Measurements from ENCODE around the gene PPP6R2. TPM values are rescaled to one million over a fixed set of nuclear protein-coding genes. Genes with fewer than 3 reads are reported as not detected.

Gene PPP6R2
- total and polyA plus RNA-seq, 2 of the 8 experiments (the other 6 are each of a cell fraction or from before 2014, with no cell fraction given) = 25.0 to 32.2 TPM

- H2AFZ ChIP-seq (ENCODE audit: low read length) = no peak overlapping the region
- no peak overlapping the region for H3K56ac ChIP-seq (replicated peaks; ENCODE audit: insufficient read length, low read depth, low read length)
- H3K23ac ChIP-seq (ENCODE audit: insufficient read length) = no peak overlapping the region
- no peaks in the 10 kb centered on the region; a peak in 1 of 7 replicates for H3K4me1 ChIP-seq (replicated peaks in 1 of 4; ENCODE audit: control insufficient read depth in 3 of 4, insufficient read depth in 4 of 4, low read length in 3 of 4)
- H3K18ac ChIP-seq (ENCODE audit: extremely low read depth, low read length) = no peak overlapping the region
- H2AK5ac ChIP-seq (ENCODE audit: low read depth, low read length) = no peak overlapping the region
- H2BK20ac ChIP-seq (ENCODE audit: low read length) = no peak overlapping the region
- no peak overlapping the region for H3K4me3 ChIP-seq (ENCODE audit: extremely low read depth in 1 of 4, insufficient read depth in 2 of 4, low read depth in 3 of 4, low read length in 4 of 4)
- H3K23me2 ChIP-seq (ENCODE audit: low read depth, low read length) = no peaks in the 10 kb centered on the region
- H2BK12ac ChIP-seq (ENCODE audit: low read depth, low read length) = no peak overlapping the region
- H3K79me1 ChIP-seq (ENCODE audit: low read depth, low read length) = no peaks in the 10 kb centered on the region
- DNase-seq (ENCODE audit: low read depth in 1 of 2, low spot score in 2 of 2) = no peak
- ChIA-PET CTCF (ENCODE audit: partially characterized antibody) (interaction anchor here (0.7 to 5.6 kb wide), 3 partner anchors 9 to 30 kb away, joined by 3 to 54 read pairs (median 3); no protein-coding TSS in a partner anchor), POLR2A (ENCODE audit: partially characterized antibody) (interaction anchor here (0.9 to 4.8 kb wide), 4 partner anchors 10 to 38 kb away, joined by 3 to 20 read pairs (median 10); partner anchors contain the start of gene SCO2)
- H2BK15ac ChIP-seq (ENCODE audit: low read length) = no peak overlapping the region
- no peak overlapping the region for H2BK120ac ChIP-seq (replicated peaks; ENCODE audit: low read depth, low read length)
- H4K8ac ChIP-seq (ENCODE audit: extremely low read depth, insufficient read depth, low read length) = peak overlapping the region; percentile 85
- H3K4ac ChIP-seq (replicated peaks; ENCODE audit: insufficient read length, low read depth, low read length) = no peak overlapping the region
- H3K9me3 ChIP-seq (ENCODE audit: insufficient read depth in 2 of 2, low read depth in 1 of 2, low read length in 1 of 2) = no peaks in the 10 kb centered on the region
- no peak overlapping the region for H3K27ac ChIP-seq (ENCODE audit: low read depth, low read length)
- no peak overlapping the region for H3K9ac ChIP-seq (replicated peaks in 1 of 4; ENCODE audit: extremely low read depth in 1 of 4, low read depth in 3 of 4, low read length in 3 of 4)
- H4K91ac ChIP-seq (replicated peaks; ENCODE audit: insufficient read length, low read length) = no peak overlapping the region
- H3K27me3 ChIP-seq (replicated peaks in 1 of 4; ENCODE audit: control insufficient read depth in 3 of 4, extremely low read depth in 1 of 4, insufficient read depth in 3 of 4, low read length in 3 of 4) = peaks cover 0 to 2% (median 0%) of the 10 kb centered on the region in 4 experiments; a peak in 1 of 7 replicates
- 0 out of 8 replicates have a peak, but pooled peaks cover 0 to 2% (median 0%) of the 10 kb centered on the region in 4 experiments for H3K36me3 ChIP-seq (ENCODE audit: control insufficient read depth in 2 of 4, insufficient read depth in 4 of 4, low read length in 3 of 4)
- H4K20me1 ChIP-seq (replicated peaks in 1 of 2; ENCODE audit: control insufficient read depth in 1 of 2, insufficient read depth in 2 of 2, low read length in 2 of 2) = peaks cover 0 to 3% of the 10 kb centered on the region in 2 experiments
- H4K5ac ChIP-seq (ENCODE audit: insufficient read length, low read depth, low read length) = no peak overlapping the region
- WGBS, 2 experiments (ENCODE audit: extremely low coverage in 1 of 2, insufficient coverage in 1 of 2, insufficient read length in 1 of 2, insufficient replicate concordance in 2 of 2, low coverage in 1 of 2, low lambda C conversion rate in 2 of 2, missing lambda C conversion rate in 1 of 2) = 85% methylated on average over 20 of the region's 23 CpGs; no CpG with 5 or more reads in 1 of the 2 experiments
- H2BK5ac ChIP-seq (ENCODE audit: low read depth, low read length) = no peak overlapping the region
- no peak overlapping the region for H3K14ac ChIP-seq (ENCODE audit: insufficient read length)
- no peak overlapping the region for H3K4me2 ChIP-seq (ENCODE audit: insufficient read depth in 1 of 2, low read depth in 2 of 2, low read length in 2 of 2)
- no peak for FAIRE-seq
- no peaks in the 10 kb centered on the region for H3K79me2 ChIP-seq (ENCODE audit: control insufficient read depth in 1 of 2, insufficient read depth in 2 of 2, low read length in 2 of 2)
- no peak for TF ChIP-seq SP2 (IDR thresholded peaks at IDR 0.05; ENCODE audit: low read length)
Measured at GRCh38 chr22:50487290-50488005, 144.3 kb downstream of the PPP6R2 start.
